Amygdala (tissue), 56 donors: Measurements from ENCODE around the gene KRTAP10-9.
A peak's percentile ranks its signal among the peaks of the same experiment; 100 is the strongest.
"Not testable (repeated sequence)": the region's sequence is repeated elsewhere in the genome, so short reads cannot be mapped to it uniquely, and the experiment has no call there.

Experiments used
- DNase-seq, 56 donors: peaks; one replicate each; lab custom pipeline; 2025; lab: John Stamatoyannopoulos, UW

The KRTAP10-9 gene

DNA sequence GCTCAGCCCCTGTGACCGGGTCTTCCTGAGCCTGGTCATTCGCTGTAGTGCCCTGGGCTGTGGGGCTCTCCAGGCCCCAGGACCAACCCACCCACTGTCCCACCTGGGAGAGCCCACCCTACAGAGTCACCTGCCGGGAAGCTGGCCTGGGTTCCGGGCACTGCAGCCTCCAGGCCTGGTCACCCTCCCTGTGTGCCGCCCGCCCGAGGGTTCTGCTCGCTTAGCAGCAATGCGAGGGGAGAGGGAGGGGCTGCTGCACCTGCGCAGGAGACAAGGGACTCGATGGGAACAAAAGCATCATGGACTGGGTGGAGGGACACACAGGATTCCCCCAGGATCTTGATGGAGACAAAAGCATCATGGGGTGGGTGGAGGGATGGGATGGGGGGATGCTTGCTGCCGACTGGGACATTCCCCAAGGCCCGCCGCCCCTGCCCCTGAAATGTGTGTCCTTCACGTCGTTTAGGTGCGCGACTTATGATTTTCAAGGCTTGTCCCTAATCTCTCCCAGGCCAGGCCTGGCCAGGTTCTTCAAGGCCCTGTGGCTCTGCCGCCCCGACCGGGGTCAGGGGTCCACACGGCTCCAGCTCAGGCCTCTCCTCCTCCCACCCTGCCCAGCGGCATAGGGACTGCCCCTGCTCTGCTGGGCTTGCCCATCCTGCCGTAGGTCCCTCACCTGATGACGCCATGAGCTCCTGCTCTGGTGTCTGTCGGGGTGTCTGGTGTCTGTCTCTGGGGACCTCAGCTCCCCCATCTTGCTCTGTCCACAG is 13.3 kb upstream of the KRTAP10-9 start:
- no peak for DNase-seq

DNA sequence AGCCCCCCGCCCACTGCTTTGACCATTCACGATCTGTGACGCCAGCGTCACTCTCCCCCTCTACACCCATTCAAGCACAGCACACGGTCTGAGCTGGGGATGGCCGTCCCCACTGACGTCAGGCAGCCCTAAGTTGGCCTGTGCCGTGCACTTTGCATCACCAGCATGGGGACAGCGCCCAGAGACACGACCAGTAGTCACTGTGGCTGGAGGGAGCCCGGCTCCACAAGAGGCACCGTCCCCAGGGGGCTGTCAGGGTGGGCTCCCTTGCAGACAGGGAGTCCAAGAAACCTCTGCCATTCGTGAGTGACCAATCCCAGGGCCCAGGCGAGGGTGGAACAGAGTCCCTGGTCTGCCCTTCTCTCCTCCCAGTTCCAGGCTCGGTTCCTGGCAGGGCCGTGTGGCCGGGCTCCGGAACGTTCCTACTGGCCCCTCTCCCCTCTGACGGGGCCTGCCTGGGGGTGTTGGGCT is 12.7 kb upstream of the KRTAP10-9 start:
- DNase-seq, result no peak

DNA sequence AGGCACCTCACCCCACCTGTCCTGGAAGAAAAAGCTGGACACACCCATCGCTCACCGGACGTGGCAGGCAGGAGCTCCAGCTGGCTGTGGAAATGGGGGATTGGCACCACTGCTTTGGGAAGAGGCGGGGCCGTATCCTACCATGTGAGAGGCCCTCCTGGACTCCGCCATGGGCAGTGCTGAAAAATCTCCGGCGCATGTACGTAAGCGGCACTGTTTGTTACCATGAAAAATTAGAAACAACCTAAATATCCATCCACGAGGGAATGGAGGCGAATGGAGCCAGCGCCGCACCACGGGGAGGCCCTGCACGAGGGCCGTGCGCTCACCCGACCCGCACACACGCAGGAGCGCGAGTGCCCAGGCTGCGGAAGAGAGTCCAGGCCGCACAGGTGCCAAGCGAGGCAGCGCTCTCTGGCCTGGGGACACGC is 11.9 kb upstream of the KRTAP10-9 start:
- no peak for DNase-seq

DNA sequence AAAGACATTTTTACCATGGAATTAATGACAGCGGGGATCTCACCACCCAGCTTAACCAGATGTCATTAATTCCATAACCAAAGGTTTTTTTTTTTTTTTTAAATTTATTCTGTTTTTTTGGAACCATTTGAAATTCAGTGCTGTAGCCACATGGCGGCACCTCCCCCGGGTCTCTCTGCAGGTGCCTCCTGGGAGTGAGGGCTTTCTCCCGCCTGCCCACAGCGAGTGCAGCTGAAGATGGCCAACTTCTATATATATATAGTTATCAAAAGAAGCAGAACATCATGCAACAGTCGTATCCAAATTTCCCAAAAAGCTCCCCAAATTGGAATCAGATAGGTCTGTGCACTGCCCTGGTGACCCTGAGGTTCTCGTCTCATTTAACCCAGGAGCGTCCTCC is 11.4 kb upstream of the KRTAP10-9 start:
- no peak for DNase-seq

DNA sequence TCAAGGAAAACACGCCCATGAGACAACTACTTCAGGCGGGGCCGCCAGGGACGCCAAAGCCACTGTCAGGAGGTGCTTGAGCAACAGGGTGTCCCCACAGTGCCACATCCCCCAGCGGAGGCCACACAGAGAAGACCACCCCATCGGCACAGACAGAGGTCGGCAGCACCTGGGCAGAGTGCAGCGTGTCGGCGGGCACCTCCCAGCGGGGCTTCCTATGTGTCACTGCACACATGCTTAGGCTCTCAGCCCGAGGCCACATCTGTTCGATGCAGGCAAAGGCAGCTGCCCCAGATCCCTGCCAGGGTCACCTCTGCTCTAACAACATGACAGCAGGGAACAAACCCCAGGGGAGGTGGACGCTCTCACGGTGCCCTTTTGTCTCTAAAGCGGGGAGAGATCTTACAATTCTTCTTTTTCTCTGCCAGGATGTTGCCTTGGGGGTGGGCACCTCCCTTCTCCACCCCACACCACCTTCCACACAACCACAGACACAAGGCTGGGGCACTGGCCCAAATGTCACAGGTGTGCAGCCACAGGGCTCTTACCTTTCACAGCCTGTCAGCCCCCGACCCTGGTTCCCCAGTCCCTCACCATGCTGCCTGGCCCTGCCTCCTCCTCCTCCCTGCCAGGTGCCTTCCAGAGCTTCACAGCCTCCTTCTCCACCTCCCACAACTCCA is 10.8 kb upstream of the KRTAP10-9 start:
- DNase-seq, result no peak

DNA sequence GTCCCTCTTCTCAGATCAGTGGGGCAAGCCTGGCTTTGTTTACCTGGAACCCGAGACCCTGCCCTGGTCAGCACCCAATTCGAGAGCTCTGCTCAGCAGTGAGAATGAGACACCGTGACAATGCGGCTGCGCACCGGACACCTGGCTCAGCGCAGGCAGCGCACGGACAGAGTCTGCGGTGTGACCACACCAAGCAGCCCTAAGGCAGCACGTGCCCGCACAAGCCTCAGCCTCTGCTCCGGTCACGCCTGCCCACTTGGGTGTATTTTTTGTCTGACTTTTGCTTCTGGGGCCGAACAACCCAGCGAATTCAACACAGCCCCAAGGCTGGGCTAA is 10.3 kb upstream of the KRTAP10-9 start:
- no peak for DNase-seq

DNA sequence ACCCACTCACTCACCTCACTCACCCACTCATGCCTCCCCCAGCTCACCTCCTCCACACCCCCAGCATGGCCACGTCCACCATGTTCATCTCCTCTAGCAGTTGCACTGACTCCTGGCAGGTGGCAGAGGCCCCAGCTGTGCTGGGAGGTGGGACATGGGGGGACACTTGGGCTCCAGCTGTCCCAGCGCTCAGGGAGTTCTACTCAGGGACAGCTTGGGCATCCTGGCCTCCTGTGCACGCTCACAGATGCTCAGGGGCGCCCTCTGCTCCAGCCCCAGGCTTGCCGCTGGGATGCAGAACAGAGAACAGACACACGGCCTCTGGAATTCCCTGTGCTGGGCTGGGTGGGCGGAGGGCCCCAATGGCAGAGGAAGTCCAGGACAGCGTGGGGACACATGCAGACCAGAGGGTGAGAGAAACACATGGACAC is 9.8 kb upstream of the KRTAP10-9 start:
- no peak for DNase-seq

DNA sequence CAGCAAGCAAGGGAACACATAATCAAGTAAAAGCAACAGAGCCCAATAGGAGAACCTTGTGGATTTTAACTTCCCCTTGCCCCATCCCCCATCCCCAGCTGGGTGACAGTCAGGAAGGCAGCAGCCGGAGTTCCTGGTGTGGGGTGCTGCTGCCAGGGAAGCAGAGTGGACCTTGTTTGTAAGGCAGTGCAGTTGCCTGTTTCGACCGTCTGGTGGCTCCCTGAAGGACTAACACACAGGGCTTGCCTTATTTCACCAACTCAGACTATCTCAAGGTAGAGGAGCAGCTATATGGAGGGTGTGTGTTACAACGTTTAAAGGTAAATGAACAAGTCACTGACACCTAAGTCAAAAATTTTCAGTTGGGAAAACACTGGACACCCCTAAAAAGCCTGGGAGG is 8.4 kb upstream of the KRTAP10-9 start:
- peak in 1 of 56 donors; percentile 8 for DNase-seq

DNA sequence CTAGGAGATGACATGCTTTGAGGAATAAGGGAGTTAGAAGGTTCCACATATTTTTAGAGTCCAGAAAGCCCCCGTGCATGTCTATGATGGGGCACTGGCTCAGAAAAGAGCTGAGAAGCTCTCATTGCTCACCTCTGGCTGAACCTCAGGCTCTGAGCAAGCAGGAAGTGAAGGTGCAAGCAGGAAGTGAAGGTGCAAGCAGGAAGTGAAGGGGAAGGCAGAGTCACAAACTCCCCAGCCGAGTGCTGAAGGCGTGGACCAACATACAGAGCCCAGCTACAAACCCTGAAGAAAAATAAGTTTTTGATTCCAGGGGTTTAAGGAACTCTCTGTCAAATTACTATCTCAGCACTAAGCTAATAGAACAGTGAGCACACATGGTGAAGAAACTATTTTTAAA is 8.0 kb upstream of the KRTAP10-9 start:
- DNase-seq, result no peak

DNA sequence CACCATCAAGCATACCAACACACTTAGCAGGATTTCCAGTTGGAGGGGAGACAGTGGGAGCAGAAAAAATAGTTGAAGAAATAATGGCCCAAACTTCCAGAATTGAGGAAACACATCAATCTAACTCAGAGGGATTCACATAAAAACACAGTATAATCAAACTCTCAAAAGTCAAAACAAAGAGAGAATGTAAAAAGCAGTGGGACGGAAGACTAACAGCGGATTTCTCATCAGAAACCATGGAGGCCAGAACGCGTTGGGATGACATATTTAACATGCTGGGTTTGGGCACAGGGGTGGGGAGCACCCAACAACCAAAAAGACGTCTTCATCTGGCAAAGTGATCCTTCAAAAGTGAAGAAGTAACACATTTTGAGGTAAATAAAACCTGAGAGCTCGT is 7.0 kb upstream of the KRTAP10-9 start:
- DNase-seq, result no peak

DNA sequence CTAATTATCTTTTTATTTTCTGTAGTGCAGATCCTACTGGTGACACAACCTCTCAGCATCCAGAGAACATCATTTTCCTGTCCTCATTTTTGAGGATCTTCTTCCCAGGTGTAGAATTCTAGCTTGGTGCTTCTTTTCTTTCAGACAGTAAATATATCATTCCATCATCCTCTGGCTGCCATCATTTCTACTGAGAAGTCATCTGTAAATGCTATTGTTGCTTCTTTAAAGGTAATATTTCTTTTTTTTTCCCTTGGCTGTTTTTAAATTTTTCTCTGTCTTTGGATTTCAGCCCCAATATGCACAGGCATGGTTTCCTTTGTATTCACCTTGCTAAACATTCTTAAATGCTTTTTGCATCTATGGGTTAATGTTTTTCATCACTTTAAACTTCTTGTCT is 3.3 kb upstream of the KRTAP10-9 start:
- DNase-seq, result no peak

DNA sequence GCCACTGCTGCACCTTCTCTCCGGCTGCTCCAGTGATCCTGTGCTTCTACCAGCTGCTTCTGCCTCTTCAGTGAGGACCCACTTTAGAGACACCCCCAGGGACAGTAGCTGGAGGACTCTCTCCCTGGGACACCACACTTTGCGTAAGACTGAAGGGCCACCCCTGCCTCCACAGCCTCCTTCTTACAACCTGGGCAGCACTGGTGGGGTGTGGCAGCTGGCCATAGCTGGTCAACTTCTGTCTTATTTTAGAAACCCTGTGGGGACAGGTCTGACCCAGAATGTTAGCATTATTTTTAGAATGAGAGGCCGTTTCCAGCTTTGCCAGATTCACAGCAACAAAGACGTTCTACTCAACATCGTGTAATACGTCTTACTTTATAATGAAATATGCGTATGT is 1.1 kb upstream of the KRTAP10-9 start:
- DNase-seq, result no peak

DNA sequence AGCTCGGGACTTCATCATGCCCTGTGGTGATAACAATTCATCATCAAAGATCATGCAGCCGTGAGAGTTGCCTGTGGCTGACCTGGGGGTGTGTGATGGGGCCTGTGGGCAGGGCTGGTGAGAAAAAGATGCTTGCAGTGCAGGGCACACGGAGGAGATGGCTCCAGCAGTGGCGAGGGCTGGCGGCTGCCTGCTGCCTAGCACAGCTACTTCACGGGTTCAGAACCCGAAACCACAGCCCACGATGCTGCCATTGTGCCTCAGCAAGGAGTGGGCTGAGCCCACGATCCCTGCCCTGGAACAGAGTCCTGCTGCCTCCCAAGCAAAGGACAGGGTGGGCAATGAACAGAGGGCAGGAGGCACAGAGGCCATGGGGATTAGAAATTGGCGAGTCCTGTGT is 631 bp upstream of the KRTAP10-9 start:
- DNase-seq, result no peak

DNA sequence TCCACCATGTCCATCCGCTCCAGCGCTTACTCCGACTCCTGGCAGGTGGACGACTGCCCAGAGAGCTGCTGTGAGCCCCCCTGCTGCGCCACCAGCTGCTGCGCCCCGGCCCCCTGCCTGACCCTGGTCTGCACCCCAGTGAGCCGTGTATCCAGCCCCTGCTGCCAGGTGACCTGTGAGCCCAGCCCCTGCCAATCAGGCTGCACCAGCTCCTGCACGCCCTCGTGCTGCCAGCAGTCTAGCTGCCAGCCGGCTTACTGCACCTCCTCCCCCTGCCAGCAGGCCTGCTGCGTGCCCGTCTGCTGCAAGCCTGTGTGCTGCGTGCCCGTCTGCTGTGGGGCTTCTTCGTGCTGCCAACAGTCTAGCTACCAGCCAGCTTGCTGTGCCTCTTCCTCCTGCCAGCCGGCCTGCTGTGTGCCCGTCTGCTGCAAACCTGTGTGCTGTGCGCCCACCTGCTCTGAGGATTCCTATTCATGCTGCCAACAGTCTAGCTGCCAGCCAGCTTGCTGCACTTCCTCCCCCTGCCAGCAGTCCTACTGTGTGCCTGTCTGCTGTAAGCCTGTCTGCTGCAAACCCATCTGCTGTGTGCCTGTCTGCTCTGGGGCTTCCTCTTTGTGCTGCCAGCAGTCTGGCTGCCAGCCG is 409 bp downstream of the KRTAP10-9 start:
- not testable (repeated sequence) for DNase-seq

DNA sequence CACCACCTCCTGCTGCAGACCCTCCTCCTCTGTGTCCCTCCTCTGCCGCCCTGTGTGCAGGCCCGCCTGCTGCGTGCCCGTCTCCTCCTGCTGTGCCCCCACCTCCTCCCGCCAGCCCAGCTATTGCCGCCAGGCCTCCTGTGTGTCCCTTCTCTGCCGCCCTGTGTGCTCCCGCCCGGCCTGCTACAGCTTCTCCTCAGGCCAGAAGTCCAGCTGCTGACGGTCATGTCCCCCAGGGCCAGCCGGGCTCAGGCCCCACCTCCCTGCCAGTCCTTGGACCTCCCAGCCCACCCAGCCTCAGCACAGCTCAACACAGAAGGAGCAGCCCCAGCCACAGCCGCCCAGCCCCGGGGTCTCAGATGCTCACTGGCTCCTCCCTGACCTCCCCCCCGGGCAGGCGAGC is 939 bp downstream of the KRTAP10-9 start:
- not testable (repeated sequence) for DNase-seq

DNA sequence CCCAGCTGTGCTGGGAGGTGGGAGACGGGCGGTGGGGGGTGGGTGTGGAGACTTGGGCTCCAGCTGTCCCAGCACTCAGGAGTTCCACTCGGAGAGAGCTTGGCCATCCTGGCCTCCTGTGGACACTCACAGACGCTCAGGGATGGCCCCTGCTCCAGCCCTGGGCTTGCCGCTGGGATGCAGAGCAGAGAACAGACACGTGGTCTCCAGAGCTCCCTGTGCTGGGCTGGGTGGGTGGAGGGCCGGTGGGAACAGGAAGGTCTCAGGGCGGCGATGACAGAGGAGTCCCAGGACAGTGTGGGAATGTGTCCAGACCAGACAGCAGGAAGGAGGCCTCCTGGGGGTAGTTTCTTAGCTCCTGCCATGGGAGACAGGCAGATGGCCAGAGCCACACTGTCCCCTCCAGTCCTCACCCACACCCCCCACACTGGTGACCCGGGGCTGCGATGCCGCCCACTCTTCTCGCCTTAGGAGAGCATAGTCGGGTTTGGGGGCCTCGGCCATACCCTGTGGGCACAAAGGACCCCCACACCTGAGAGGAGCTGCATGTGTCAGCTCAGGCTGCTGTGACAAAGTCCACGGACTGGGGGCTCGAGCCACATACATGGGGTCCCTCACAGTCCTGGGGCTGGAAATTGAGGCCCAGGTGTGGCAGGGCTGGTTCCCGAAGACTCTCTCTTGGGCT is 2.0 kb downstream of the KRTAP10-9 start:
- no peak for DNase-seq

DNA sequence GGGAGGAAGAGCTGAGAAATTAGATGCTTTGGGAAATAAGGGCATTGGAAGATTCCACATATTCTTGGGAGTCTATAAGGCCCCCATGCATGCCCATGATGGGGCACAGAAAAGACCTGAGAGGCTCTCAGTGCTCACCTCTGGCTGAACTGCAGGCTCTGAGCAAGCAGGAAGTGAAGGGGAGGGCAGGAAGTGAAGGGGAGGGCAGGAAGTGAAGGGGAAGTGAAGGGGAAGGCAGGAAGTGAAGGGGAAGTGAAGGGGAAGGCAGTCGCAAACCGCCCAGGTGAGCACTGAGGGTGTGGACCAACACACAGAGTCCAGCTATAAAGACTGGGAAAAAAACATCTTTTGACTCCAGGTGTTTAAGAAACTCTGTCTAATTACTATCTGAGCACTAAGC is 3.5 kb downstream of the KRTAP10-9 start:
- DNase-seq, result no peak

DNA sequence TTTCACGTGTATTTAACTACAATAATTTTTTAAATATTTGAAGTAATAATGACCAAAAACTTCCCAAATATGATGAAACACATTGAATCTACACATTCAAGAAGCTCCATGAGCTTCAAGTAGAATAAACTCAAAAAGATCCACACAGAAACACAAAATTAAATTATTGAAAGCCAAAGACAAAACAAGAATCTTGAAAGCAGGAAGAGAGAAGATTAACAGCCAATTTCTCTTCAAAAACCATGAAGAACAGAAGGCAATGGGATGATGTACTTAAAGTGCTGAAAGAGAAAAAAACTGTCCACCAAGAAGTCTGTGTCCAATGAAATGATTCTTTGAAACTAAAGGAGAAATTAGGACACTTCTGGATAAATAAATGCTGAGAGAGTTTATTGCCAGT is 5.2 kb downstream of the KRTAP10-9 start:
- no peak for DNase-seq

DNA sequence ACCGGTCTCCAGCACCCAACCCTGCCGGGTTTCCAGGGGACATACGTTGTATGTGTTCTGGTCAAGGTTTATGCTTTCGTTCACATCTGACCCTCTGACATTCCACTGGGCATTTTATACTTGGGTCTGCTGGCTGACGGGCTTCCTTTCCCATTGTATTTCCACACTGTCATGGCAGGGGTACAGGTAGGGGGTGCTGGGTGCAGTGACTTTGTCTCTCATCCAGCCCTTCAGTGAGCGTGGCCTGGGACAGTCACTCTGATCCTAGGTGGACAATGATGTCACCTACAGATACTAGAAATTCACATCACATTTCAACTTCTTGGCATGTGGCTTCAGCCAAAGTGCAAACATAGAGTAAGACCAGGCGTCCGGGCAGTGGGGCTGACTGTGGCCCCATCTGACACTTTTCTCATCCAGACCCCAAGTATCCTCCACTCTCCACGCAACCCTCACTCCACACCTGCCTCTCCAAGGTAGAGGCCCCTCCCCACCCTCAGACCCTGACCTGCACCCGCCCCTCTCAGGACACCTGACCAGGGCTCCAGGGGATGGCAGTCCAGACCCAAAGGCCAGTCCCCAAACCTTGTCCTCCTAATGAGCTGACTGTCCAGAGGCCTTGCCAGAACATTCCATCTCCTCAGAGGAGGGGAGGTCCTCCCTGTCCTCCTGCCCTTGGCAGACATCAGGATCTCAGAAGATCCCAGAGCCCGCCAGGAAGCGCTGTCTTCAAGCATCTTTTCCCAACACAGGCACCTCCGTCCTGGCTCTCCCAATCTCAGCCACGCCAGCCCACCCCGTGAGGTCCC is 9.5 kb downstream of the KRTAP10-9 start:
- no peak for DNase-seq
